Measurements from ENCODE around the gene PRR29. TPM values are rescaled to one million over a fixed set of nuclear protein-coding genes. Genes with fewer than 3 reads are reported as not detected.

Gene PRR29
- polyA plus RNA-seq, 1 experiment, result 0.15 TPM

DNA sequence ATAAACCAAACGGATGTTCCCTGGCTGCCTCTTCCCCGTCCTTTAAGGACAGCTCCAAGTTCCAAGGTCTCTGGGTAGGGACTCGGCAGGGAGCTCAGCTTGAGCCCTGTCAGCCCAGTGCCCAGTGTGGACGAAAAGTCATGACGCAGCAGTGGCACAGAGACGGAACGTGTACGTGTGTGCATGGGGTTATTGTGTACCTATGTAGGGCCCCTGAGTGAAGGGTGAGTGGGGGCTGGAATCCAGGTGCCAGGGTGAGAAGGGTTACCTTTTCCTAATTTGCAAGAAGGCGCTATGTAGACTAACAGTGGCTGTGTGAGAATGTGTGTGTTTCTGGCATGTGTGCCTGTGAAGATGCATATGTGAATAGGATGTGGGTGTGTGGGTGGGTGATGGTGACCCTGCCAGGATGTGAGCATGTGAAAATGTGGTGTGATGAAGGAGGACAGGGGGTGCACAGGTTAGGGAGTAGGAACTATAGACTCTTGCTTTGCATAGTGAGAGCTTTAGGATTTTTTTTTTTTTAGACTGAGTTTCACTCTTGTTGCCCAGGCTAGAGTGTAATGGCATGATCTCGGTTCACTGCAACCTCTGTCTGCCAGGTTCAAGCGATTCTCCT is 31.4 kb upstream of the PRR29 start:
- CTCF ChIA-PET, result interaction anchor here (0.6 to 1.0 kb wide), 2 partner anchors 52 to 62 kb away, joined by 3 to 4 read pairs; no protein-coding TSS in a partner anchor
- POLR2A ChIA-PET, result interaction anchor here (0.6 kb wide), 1 partner anchor 230 kb away, joined by 3 read pairs; no protein-coding TSS in a partner anchor
- Histone ChIP-seq H3K27ac (ENCODE audit: low read depth, low read length) (no peak overlapping the region), H3K27me3 (ENCODE audit: control insufficient read depth, insufficient read depth, low read length) (peaks cover 12% of the 10 kb centered on the region), H3K4me3 (ENCODE audit: low read depth, low read length) (no peak overlapping the region), H3K9me3 (ENCODE audit: control insufficient read depth, insufficient read depth, low read length) (peaks cover 3% of the 10 kb centered on the region; the same call in 1 of the 2 replicates)
- no peak for DNase-seq (ENCODE audit: low read depth, low spot score)
- TF ChIP-seq, protein P1, sequence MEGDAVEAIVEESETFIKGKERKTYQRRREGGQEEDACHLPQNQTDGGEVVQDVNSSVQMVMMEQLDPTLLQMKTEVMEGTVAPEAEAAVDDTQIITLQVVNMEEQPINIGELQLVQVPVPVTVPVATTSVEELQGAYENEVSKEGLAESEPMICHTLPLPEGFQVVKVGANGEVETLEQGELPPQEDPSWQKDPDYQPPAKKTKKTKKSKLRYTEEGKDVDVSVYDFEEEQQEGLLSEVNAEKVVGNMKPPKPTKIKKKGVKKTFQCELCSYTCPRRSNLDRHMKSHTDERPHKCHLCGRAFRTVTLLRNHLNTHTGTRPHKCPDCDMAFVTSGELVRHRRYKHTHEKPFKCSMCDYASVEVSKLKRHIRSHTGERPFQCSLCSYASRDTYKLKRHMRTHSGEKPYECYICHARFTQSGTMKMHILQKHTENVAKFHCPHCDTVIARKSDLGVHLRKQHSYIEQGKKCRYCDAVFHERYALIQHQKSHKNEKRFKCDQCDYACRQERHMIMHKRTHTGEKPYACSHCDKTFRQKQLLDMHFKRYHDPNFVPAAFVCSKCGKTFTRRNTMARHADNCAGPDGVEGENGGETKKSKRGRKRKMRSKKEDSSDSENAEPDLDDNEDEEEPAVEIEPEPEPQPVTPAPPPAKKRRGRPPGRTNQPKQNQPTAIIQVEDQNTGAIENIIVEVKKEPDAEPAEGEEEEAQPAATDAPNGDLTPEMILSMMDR (IDR thresholded peaks at IDR 0.05; ENCODE audit: low read depth, low read length), result no peak

DNA sequence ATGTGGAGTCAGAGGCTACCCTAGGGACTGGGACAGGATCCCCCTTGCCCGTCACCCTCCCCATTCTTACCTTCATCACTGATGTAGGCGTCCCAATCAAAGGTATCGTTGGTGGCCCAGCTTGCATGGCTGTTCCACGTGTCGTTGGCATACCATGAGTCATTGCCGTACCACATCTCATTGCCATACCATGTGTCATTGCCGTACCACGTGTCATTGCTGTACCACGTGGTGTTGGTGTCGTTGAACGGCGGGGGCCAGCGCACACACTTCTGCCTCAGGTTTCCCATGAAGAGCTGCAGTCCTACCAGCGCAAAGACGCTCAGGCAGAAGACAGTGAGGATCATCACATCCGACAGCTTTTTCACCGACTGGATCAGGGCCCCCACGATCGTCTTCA is 30.2 kb upstream of the PRR29 start:
- no peak overlapping the region for H3K27ac ChIP-seq (ENCODE audit: low read depth, low read length)
- no peak overlapping the region for H3K4me3 ChIP-seq (ENCODE audit: low read depth, low read length)
- TF ChIP-seq, protein P1 (IDR thresholded peaks at IDR 0.05; ENCODE audit: low read depth, low read length), result no peak
- H3K27me3 ChIP-seq (ENCODE audit: control insufficient read depth, insufficient read depth, low read length), result peaks cover 12% of the 10 kb centered on the region
- POLR2A ChIA-PET, result interaction anchor here (0.6 kb wide), 1 partner anchor 31 kb away, joined by 3 read pairs; no protein-coding TSS in a partner anchor
- no peak for DNase-seq (ENCODE audit: low read depth, low spot score)
- CTCF ChIA-PET, result interaction anchor here (1.0 to 2.0 kb wide), 2 partner anchors 50 to 61 kb away, joined by 3 to 7 read pairs; partner anchors contain the start of gene GH1
- no peaks in the 10 kb centered on the region; the same call in 1 of the 2 replicates for H3K9me3 ChIP-seq (ENCODE audit: control insufficient read depth, insufficient read depth, low read length)

DNA sequence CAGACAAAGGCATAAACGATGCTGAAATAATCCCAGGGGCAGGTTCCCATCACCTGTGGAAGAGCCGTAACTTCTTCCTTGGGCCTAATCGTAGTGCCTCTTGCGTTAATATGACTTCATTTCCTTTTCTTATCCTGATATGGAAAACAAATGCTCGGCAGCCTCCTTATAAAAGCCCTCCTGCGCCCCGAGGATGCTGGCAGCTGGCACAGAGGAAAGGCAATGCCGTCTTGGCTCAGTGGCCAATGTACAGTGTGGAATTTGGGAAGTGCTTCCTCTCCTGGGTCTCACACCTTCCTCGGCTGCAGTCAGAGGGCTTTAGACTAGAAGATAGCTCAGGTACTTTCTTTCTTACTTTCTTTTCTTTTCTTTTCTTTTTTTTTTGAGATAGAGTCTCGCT is 28.9 kb upstream of the PRR29 start:
- no peak overlapping the region for H3K4me3 ChIP-seq (ENCODE audit: low read depth, low read length)
- peaks cover 9% of the 10 kb centered on the region for H3K27me3 ChIP-seq (ENCODE audit: control insufficient read depth, insufficient read depth, low read length)
- TF ChIP-seq, protein P1 (IDR thresholded peaks at IDR 0.05; ENCODE audit: low read depth, low read length), result no peak
- H3K9me3 ChIP-seq (ENCODE audit: control insufficient read depth, insufficient read depth, low read length), result no peaks in the 10 kb centered on the region; the same call in 1 of the 2 replicates
- ChIA-PET POLR2A (no interaction called here), CTCF (interaction anchor here (1.1 to 2.0 kb wide), 2 partner anchors 51 to 60 kb away, joined by 3 to 7 read pairs; partner anchors contain the start of gene GH1)
- DNase-seq (ENCODE audit: low read depth, low spot score), result no peak
- no peak overlapping the region for H3K27ac ChIP-seq (ENCODE audit: low read depth, low read length)

DNA sequence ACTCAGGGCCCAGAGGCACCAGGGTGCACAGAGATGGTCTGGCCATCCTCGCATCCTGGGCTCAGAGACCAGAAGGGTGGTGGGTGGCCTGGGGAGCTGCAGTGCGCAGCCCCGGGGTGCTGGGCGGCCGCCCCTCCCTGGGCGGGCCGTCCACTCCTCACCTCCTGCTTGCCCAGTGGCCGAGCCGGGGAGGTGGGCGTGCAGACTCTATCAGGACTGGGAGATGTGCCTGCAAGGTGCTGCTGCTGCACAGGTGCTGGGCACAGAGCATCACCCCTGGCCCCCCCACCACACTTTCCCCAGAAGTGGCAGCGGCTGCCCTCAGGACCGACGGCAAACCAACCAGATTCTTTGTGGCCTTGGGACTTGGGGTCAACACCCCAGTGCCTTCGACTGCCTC is 25.4 kb upstream of the PRR29 start, which contains the start of gene SCN4A:
Gene SCN4A, minus strand, starts transcription at position 123 of the 400 bp plus-strand sequence. Its CDS starts 77 bp downstream, at position 46.
- TF ChIP-seq, protein P1 (IDR thresholded peaks at IDR 0.05; ENCODE audit: low read depth, low read length), result no peak
- DNase-seq (ENCODE audit: low read depth, low spot score), result no peak
- CTCF ChIA-PET, result no interaction called here

DNA sequence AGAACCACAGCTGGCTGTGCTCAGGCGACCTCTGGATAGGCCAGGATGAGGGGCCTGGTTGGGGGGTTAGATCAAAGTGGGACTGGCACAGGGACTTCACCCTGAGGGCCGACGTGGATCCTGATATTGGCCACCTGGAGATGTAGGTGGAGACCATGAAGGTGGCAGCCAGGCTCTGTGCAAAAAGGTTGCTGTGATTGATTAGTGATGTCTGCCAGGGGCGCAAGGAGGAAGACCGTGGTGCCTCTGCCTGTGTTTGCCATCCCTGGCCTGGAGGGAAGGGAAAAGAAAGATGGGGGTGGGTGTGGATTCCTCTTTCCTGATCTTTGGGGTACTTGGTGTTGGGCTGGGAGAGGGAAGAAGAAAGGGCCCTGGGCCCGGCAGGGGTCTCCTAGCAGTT is 24.9 kb upstream of the PRR29 start:
- DNase-seq (ENCODE audit: low read depth, low spot score), result no peak
- ChIA-PET POLR2A (no interaction called here), CTCF (interaction anchor here (1.2 kb wide), 1 partner anchor 27 kb away, joined by 5 read pairs; no protein-coding TSS in a partner anchor)
- H3K27ac ChIP-seq (ENCODE audit: low read depth, low read length), result no peak overlapping the region
- TF ChIP-seq, protein P1 (IDR thresholded peaks at IDR 0.05; ENCODE audit: low read depth, low read length), result no peak
- no peaks in the 10 kb centered on the region; the same call in 1 of the 2 replicates for H3K9me3 ChIP-seq (ENCODE audit: control insufficient read depth, insufficient read depth, low read length)
- H3K4me3 ChIP-seq (ENCODE audit: low read depth, low read length), result no peak overlapping the region
- peaks cover 7% of the 10 kb centered on the region for H3K27me3 ChIP-seq (ENCODE audit: control insufficient read depth, insufficient read depth, low read length)

More for the DNA sequence above, 25.4 kb upstream of the PRR29 start, which contains the start of gene SCN4A:
- POLR2A ChIA-PET, result no interaction called here
- Histone ChIP-seq H3K9me3 (ENCODE audit: control insufficient read depth, insufficient read depth, low read length) (no peaks in the 10 kb centered on the region; the same call in 1 of the 2 replicates), H3K27ac (ENCODE audit: low read depth, low read length) (no peak within 1 kb of the TSS), H3K27me3 (ENCODE audit: control insufficient read depth, insufficient read depth, low read length) (peaks cover 7% of the 10 kb centered on the region), H3K4me3 (ENCODE audit: low read depth, low read length) (no peak within 1 kb of the TSS)

Data from AG04450 (cell line).